Measurements from ENCODE around the gene TEKT5. TPM values are rescaled to one million over a fixed set of nuclear protein-coding genes. Genes with fewer than 3 reads are reported as not detected.
A peak's percentile ranks its signal among the peaks of the same experiment; 100 is the strongest.

The TEKT5 gene
- total and polyA plus RNA-seq, 9 of the 15 experiments (the other 6 are each of a cell fraction or from before 2014, with no cell fraction given), result 0.10 to 0.19 TPM; not detected in 7

DNA sequence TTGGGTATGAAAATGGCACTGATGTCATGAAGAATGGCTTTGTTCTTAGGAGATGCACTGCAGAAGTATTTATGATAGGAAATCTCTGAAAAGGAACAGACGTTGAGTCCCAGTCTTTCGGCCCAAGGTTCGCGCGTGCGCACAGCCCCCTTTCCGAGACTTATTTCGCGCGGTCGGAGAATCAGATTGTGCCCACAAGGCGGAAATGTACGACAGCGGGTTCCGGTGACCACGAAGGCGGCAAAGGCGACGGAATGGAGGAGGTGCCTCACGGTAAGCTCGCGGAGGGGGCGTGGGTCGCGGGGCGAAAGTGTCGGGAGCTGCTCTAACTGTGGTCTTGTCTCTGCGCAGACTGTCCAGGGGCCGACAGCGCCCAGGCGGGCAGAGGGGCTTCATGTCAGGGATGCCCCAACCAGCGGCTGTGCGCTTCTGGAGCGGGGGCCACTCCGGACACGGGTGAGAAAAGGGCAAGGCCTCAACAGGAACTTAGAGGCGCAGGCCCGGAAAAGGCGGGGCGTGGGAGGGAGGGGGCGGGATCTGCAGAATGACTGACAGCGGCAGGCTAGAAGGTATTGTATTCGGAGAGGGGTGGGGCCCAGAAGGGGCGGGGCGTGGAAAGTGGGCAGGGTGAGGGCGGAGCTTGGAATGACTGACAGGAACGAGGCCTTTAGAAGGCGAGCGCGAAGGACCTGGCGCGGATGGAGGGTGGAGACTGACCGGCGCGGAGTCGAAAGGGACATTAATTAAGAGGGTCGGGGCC lies 49.1 kb upstream of the TEKT5 start, which contains the start of gene NUBP1 (continued):
- TF ChIP-seq EZH2 (IDR thresholded peaks at IDR 0.05; ENCODE audit: borderline replicate concordance, low read depth, low read length) (no peak), PCBP1 (IDR thresholded peaks at IDR 0.05; ENCODE audit: low read depth, low read length, poor library complexity, severe bottlenecking) (no peak), ZNF124 (CRISPR knock-in tag; IDR thresholded peaks at IDR 0.05) (no peak), ZNF311 (CRISPR knock-in tag; IDR thresholded peaks at IDR 0.05) (no peak), ZNF24 (IDR thresholded peaks at IDR 0.05) (no peak), ZNF23 (CRISPR knock-in tag; IDR thresholded peaks at IDR 0.05) (no peak), ZNF212 (CRISPR knock-in tag; IDR thresholded peaks at IDR 0.05) (no peak), MAFG (tag; conservative IDR thresholded peaks at IDR 0.05) (no peak), ELF1 (tag; IDR thresholded peaks at IDR 0.05) (peak; percentile 91), KLF6 (CRISPR knock-in tag; IDR thresholded peaks at IDR 0.05; ENCODE audit: borderline replicate concordance) (peak; percentile 67; the same call in 1 of the 2 replicates), KDM4B (IDR thresholded peaks at IDR 0.05; ENCODE audit: borderline replicate concordance in 2 of 2, low read depth in 1 of 2) (peak in 1 of 2 experiments; percentile 83; a peak in 1 of 4 replicates), HNRNPL (IDR thresholded peaks at IDR 0.05; ENCODE audit: low read depth, low read length) (no peak), DPF2 (IDR thresholded peaks at IDR 0.05) (no peak; the same call in none of the 2 replicates), ZNF12 (CRISPR knock-in tag; IDR thresholded peaks at IDR 0.05) (no peak), RBM25 (IDR thresholded peaks at IDR 0.05; ENCODE audit: low read depth, low read length, severe bottlenecking) (no peak)
- TF ChIP-seq, protein P1, sequence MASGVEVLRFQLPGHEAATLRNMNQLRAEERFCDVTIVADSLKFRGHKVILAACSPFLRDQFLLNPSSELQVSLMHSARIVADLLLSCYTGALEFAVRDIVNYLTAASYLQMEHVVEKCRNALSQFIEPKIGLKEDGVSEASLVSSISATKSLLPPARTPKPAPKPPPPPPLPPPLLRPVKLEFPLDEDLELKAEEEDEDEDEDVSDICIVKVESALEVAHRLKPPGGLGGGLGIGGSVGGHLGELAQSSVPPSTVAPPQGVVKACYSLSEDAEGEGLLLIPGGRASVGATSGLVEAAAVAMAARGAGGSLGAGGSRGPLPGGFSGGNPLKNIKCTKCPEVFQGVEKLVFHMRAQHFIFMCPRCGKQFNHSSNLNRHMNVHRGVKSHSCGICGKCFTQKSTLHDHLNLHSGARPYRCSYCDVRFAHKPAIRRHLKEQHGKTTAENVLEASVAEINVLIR (CRISPR knock-in tag; IDR thresholded peaks at IDR 0.05), result 0 out of 2 replicates have a peak, but pooled peaks have one; percentile 46
- TF ChIP-seq, protein P2, sequence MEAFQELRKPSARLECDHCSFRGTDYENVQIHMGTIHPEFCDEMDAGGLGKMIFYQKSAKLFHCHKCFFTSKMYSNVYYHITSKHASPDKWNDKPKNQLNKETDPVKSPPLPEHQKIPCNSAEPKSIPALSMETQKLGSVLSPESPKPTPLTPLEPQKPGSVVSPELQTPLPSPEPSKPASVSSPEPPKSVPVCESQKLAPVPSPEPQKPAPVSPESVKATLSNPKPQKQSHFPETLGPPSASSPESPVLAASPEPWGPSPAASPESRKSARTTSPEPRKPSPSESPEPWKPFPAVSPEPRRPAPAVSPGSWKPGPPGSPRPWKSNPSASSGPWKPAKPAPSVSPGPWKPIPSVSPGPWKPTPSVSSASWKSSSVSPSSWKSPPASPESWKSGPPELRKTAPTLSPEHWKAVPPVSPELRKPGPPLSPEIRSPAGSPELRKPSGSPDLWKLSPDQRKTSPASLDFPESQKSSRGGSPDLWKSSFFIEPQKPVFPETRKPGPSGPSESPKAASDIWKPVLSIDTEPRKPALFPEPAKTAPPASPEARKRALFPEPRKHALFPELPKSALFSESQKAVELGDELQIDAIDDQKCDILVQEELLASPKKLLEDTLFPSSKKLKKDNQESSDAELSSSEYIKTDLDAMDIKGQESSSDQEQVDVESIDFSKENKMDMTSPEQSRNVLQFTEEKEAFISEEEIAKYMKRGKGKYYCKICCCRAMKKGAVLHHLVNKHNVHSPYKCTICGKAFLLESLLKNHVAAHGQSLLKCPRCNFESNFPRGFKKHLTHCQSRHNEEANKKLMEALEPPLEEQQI (IDR thresholded peaks at IDR 0.05), result no peak
- TF ChIP-seq, protein P3, sequence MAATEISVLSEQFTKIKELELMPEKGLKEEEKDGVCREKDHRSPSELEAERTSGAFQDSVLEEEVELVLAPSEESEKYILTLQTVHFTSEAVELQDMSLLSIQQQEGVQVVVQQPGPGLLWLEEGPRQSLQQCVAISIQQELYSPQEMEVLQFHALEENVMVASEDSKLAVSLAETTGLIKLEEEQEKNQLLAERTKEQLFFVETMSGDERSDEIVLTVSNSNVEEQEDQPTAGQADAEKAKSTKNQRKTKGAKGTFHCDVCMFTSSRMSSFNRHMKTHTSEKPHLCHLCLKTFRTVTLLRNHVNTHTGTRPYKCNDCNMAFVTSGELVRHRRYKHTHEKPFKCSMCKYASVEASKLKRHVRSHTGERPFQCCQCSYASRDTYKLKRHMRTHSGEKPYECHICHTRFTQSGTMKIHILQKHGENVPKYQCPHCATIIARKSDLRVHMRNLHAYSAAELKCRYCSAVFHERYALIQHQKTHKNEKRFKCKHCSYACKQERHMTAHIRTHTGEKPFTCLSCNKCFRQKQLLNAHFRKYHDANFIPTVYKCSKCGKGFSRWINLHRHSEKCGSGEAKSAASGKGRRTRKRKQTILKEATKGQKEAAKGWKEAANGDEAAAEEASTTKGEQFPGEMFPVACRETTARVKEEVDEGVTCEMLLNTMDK (IDR thresholded peaks at IDR 0.05; ENCODE audit: borderline replicate concordance, insufficient read depth, low read depth, low read length, poor library complexity, severe bottlenecking), result no peak
- TF ChIP-seq, protein P4, sequence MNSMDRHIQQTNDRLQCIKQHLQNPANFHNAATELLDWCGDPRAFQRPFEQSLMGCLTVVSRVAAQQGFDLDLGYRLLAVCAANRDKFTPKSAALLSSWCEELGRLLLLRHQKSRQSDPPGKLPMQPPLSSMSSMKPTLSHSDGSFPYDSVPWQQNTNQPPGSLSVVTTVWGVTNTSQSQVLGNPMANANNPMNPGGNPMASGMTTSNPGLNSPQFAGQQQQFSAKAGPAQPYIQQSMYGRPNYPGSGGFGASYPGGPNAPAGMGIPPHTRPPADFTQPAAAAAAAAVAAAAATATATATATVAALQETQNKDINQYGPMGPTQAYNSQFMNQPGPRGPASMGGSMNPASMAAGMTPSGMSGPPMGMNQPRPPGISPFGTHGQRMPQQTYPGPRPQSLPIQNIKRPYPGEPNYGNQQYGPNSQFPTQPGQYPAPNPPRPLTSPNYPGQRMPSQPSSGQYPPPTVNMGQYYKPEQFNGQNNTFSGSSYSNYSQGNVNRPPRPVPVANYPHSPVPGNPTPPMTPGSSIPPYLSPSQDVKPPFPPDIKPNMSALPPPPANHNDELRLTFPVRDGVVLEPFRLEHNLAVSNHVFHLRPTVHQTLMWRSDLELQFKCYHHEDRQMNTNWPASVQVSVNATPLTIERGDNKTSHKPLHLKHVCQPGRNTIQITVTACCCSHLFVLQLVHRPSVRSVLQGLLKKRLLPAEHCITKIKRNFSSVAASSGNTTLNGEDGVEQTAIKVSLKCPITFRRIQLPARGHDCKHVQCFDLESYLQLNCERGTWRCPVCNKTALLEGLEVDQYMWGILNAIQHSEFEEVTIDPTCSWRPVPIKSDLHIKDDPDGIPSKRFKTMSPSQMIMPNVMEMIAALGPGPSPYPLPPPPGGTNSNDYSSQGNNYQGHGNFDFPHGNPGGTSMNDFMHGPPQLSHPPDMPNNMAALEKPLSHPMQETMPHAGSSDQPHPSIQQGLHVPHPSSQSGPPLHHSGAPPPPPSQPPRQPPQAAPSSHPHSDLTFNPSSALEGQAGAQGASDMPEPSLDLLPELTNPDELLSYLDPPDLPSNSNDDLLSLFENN (IDR thresholded peaks at IDR 0.05; ENCODE audit: low read depth in 2 of 2, low read length in 2 of 2), result no peak
